Activated CD8-positive, alpha-beta memory T cell treated with anti-CD3 and anti-CD28 coated beads, Interleukin-2, amount 50 U/mL, for 24 hours (primary cell): ENCODE results near the gene FUT7.

Source experiments
- DNase-seq: peaks from one replicate; pipeline ENCODE4 v3.0.0-alpha.2; 2020; ENCODE audit errors: extremely low read depth

Gene FUT7

GRCh38 chr9:137001857-137002645 is 29.8 kb downstream of the FUT7 start:
- DNase-seq: no peak

GRCh38 chr9:137000177-137000930 is 31.5 kb downstream of the FUT7 start:
- DNase-seq: no peak

- no peak for DNase-seq
Observed at GRCh38 chr9:136997830-136998234, 34.1 kb downstream of the FUT7 start.

GRCh38 chr9:136997371-136997770 is 34.5 kb downstream of the FUT7 start:
- DNase-seq: no peak

DNA sequence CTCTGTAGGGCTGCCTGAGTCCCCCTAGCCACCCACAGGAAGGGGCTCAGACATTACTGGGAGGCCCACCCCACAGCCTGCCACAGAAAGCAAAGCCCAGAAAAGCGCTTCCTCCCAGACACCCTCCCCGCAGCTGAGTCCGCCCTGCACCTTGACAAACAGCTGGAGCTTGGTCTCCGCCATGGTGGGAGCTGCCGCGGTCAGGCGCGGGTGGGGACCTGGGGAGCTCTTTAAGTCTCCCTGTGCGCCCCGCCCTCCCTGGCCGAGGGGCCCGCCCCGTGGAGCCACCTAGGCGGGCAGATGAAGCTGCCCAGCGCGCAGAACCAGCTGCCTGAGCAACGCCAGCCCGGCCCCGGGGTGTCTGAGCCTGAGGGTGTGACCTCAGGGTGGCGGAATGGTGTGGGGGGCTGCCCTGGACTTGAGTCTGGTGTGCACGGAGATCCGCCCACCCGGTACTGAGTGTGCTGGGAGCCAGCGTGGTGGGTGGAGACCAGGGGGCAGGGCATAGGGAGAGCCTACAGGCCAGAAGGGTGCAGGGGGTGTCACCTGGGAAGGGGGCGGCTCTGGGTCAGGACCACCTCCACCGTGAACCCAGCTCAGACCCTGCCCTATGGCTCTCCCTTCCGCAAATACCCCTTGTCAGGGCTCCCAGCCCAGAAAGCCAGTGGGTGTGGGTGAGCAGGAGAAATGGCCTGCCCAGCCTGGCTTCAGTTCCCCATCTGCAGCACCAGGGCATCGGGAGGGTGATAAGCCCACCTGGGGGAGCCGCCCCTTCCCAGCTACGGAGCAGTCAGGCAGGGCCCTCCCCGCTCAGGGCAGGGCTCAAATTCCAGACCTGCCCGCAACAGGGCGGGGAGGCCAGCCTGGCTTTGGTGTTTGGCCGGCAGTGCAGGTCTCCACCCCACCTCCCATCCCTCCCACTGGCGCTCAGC is 35.3 kb downstream of the FUT7 start, which contains the start of gene CLIC3:
Gene CLIC3 (minus strand): TSS at position 208 of the 932 bp plus-strand sequence. CDS start 25 bp downstream, at position 183.
- DNase-seq: no peak

- no peak for DNase-seq
Observed at GRCh38 chr9:136995772-136996311, 36.0 kb downstream of the FUT7 start.

DNA sequence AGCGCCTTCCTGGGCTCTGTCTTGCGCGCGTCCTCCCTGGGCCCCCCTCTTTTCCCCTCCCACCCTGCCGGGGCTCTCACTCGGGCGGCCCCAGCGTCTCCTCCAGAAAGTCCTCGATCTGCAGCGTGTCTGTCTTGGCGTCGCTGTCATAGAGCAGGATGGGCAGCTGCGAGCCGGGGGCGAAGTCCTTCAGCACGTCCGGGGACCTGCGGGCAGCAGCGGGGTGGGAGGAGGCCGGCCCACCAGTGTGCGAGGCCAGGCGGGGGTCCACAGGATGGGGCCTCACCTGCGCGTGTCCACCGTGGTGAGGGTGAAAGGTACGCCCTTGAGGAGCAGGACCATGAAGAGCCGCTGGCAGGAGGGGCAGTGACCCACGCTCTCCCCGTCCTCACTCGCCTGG is 36.5 kb downstream of the FUT7 start:
- no peak for DNase-seq

DNA sequence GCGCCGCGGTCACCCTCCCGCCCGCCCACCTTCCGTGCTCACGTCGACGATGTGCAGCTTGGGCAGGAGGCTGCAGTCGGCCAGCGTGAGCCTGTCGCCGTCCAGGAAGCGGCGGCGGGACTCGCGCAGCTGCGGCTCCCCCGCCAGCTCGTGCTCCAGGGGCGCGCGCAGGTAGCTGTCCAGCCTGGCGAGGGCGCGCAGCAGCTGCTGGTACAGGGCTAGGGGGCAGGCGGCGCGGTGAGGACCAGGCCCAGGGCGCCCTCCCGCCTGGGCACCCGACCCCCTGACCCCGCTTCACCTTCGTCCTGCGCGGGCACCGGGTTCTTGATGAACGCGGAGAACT is 37.0 kb downstream of the FUT7 start:
- DNase-seq: no peak

DNA sequence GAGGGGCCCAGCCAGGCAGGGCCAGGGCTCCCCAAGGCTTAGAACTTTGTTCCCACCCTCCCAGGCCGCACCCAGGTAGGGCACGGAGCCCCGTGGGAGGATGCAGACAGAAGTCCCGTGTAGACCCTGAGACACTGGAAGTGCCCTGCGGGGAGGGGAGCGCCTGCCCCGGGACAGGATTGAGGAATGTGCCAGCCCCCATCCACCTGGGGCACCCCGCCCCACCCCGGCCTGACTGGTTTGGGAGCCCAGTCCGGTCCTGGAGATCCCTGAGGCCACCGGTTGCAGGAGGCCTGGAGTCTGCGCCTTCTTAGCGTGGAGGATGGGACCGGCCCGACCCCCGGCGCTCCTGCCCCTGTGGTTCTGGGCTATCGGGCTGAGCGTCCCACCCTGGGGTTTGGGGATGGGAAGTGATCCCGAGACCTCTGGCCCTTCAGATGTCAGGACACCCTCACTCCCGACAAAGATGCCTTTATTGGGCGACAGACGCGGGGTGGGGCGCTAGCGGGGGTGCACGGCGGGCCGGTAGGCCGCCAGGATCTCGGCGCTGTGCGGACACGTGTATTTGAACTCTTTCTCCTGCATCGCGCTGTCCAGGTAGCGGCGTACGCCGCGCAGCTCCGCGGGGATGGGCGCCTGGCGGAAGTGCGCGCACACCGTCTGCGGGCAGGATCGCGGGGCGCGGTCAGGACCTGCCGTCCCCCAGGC is 37.6 kb downstream of the FUT7 start:
- DNase-seq: no peak

DNA sequence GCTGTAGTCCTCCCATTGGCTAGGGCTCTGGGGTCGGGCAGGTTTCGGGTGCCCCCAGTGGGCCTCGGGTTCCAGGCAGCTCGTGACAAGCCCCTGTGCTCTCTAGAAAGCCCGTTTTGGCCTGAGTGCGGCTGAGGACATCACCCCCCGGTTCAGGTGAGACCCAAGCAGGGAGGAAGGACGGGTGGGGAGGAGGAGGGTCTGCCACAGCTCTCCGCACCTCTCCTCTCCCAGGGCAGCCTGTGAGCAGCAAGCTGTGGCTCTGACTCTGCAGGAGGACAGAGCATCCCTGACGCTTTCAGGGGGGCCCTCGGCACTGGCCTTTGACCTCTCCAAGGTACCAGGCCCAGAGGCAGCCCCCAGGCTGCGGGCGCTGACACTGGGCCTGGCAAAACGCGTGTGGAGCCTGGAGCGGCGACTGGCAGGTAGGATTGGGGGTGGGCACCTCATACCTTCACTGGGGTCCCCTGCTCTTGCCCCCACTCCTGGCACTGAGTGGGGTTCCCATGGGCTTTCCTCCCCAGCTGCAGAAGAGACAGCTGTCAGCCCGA is 39.0 kb downstream of the FUT7 start:
- DNase-seq: no peak

- peak; percentile 85 for DNase-seq
Observed at GRCh38 chr9:136991993-136992818, 39.7 kb downstream of the FUT7 start, which contains the start of gene PAXX. Gene PAXX (plus strand): TSS chr9:136992422. CDS start chr9:136992444, 22 bp downstream.

- DNase-seq: no peak
Observed at GRCh38 chr9:136990242-136990911, 41.5 kb downstream of the FUT7 start.

- DNase-seq: no peak
Observed at GRCh38 chr9:136988872-136989271, 43.0 kb downstream of the FUT7 start.

DNA sequence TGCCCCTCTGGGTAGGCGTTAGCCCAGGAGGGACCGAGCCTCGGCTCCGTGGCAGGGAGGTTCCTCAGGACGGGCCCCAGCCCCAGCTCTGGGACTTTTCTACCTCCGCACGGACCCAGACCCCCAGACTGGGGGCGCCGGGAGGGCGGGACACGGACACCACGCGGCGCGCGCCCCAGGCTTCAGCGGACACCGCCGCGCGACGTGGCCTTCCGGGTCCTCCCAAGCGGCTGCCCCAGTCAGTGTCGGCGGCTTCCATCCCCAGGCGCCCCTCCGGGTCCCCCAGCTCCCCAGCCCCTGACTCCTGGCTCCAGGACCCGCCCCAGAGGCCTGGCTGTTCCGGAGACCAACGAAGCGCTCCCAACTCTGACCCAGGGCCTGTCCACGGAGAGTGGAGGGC is 46.0 kb downstream of the FUT7 start:
- no peak for DNase-seq

- no peak for DNase-seq
Observed at GRCh38 chr9:136985027-136985602, 46.8 kb downstream of the FUT7 start.

DNA sequence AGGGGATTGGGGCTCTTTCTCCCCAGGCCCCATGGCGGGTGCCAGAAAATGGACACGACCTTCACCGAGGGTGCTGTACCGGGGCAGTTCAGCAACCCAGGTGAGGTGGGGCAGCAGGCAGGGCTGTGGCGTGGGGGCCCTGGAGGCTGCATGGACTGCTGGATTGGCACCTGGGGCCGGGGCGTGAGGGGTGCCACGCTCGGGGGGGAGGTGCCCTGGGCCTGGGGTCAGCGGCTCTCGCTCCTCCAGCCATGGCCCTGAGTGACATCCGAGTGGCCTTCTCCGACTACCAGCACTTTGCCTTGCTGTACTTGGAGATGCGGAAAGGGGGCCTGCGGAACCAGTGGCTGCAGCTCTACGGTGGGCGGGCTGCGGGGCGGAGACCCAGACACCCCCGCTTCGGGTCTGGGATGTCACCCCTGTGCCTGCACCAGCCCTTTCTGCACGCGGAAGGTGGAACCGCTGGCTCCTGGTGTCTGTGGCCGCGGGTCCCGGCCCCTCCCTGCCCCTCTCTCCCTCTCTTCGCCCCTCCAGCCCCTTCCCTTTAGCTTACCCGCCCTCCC is 47.3 kb downstream of the FUT7 start:
- no peak for DNase-seq

- no peak for DNase-seq
Observed at GRCh38 chr9:136983656-136984314, 48.1 kb downstream of the FUT7 start.

DNA sequence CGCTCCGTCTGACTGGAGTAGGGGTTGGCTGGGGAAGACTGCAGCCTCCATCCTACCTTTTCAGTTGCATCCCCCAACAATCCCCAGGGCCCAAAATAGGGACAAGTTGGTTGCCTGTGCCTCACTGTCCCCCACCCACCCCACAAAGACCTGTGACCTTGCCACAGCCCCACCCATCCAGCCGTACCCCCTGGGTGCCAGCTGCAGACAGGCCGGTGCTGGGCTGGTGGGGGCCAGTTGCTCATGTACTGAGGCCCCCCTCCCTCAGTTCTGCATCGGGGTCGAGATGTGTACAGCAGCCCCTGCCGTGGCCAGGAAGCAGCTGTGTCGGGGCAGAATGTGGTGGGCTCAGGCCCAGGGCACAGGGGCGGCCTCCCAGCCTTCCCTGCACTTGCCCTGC is 48.7 kb downstream of the FUT7 start:
- no peak for DNase-seq
